COLO668 (cell line): ENCODE results near the gene OR6A2.
"Not testable (repeated sequence)": the region's sequence is repeated elsewhere in the genome, so short reads cannot be mapped to it uniquely, and the experiment has no call there.

Source experiments
- DNase-seq: peaks from one replicate; lab custom pipeline; 2025; ENCODE audit not compliant: unreplicated experiment; lab: John Stamatoyannopoulos, UW

OR6A2 gene

DNA sequence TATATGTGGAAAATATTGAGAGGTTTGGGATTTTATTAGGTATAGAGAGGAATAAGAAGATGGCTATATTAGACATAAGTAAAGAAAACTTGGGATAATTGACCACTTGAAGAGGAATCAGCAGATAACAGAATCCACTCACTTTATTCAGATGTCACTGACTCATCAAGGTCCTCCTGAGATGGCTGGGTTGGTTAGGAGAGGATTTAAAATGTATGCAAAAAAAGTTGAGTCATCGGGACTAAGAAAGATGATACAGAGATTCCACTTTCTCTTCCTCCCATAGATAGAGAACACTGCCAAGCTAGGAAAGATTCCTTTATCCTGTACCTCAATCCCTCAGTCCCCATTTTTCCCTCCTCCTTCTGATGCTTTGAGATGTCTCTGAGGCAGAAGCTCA lies at the start of gene OR6A2:
Gene OR6A2 (minus strand): TSS at position 288 of the 400 bp plus-strand sequence. CDS start 3,981 bp downstream, outside the sequence.
- DNase-seq = no peak

GRCh38 chr11:6845383-6845782 lies 45.9 kb upstream of the OR6A2 start, which contains the start of gene OR10A5:
TSS of gene OR10A5 (plus strand) at chr11:6845683. CDS start at chr11:6845683, 0 bp downstream.
- no peak for DNase-seq

GRCh38 chr11:6844356-6844755 lies 44.9 kb upstream of the OR6A2 start:
- no peak for DNase-seq

- no peak for DNase-seq
Measured at GRCh38 chr11:6843670-6844069, 44.2 kb upstream of the OR6A2 start.

GRCh38 chr11:6841694-6842093 lies 42.2 kb upstream of the OR6A2 start:
- no peak for DNase-seq

- no peak for DNase-seq
Measured at GRCh38 chr11:6834021-6834420, 34.5 kb upstream of the OR6A2 start.

DNA sequence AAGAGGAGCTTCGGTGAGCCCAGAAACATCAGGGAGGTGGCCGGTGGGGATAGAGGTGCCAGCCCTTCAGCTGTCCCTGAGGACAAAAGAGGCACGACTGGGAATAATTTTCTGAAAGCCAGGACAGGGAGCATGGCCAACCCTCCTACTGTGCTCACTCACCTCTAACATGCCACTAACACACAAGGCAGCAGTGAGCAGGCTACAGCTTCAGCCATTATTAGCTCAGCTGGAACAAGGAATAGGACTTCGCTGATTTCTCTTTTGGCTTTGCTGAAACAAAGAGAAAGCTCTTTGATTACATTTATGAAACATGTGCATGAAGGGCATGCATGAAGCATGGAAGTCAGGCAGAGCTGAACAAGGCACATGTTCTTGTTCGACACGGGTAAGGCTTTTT lies 33.9 kb upstream of the OR6A2 start:
- no peak for DNase-seq

GRCh38 chr11:6828103-6828502 lies 28.6 kb upstream of the OR6A2 start:
- DNase-seq = no peak

- no peak for DNase-seq
Measured at GRCh38 chr11:6825231-6825744, 25.8 kb upstream of the OR6A2 start.

GRCh38 chr11:6824136-6824823 lies 24.8 kb upstream of the OR6A2 start:
- DNase-seq = no peak

- DNase-seq = no peak
Measured at GRCh38 chr11:6818967-6819366, 19.5 kb upstream of the OR6A2 start.

GRCh38 chr11:6817694-6818093 lies 18.2 kb upstream of the OR6A2 start:
- DNase-seq = no peak

DNA sequence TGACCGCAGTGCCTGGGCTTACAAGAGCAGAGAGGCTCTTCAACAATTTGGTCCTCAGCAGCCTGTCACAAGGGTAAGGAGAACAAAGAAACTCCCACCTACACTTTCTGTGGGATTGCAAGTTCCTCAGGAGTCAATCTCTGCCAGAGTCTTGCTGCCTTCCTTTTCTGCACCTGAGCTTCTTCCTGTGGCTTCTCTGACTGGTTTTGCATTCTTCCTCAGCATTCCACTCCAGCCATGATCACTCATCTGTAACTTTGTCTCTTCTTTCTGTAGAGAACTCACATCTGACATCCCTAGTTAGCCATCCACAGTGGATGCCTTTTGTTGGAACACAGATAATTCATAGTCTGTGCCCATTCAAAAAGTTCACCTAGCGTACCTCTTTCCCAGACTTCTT lies 14.2 kb upstream of the OR6A2 start:
- no peak for DNase-seq

- peak; percentile 14 for DNase-seq
Measured at GRCh38 chr11:6812390-6813005, 13.0 kb upstream of the OR6A2 start.

- not testable (repeated sequence) for DNase-seq
Measured at GRCh38 chr11:6801075-6801474, 1.6 kb upstream of the OR6A2 start.

- DNase-seq = no peak
Measured at GRCh38 chr11:6794639-6795038, 4.8 kb downstream of the OR6A2 start.

GRCh38 chr11:6790546-6790945 lies 8.9 kb downstream of the OR6A2 start:
- no peak for DNase-seq

DNA sequence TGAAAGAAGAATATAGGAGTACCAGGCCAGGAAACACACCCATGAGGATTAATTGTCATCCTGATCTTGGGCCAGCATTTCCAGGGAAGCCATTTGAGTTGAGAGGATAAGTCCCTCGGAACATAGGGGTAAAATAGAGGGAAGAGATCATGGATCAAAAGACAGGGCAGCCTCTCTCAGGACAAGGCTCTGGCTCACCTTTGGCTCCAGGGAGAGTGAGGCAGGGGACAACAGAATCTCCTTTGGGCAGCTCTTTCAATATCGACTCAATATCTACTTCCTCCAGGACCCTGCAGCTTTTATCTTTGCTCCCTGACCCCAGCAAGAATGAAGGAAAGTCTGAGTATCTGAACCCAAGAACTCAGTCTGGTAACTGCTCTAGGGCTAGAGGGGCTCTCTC lies 16.8 kb downstream of the OR6A2 start, which contains the start of gene OR2AG1:
Gene OR2AG1 (plus strand): TSS at position 301 of the 400 bp plus-strand sequence. CDS start 2,018 bp downstream, outside the sequence.
- DNase-seq = no peak

DNA sequence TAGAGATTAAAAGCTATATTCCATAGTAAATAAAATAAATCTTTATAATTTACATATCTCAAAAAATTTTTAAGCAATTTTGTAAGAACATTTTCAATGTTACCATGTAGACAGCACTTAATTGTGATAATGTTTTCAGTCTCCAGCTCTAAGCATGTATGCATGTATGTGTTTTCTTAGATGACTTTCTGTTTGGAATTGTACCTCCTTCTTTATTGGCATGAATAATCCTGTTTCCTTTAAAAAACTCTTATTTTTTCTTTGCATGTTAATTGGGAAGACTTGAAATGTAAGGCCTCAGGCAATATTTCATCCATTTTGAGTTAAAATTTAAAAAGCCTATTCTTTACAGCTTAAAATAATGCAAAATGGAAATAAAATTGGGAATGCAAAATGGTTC lies 18.7 kb downstream of the OR6A2 start:
- DNase-seq = no peak

DNA sequence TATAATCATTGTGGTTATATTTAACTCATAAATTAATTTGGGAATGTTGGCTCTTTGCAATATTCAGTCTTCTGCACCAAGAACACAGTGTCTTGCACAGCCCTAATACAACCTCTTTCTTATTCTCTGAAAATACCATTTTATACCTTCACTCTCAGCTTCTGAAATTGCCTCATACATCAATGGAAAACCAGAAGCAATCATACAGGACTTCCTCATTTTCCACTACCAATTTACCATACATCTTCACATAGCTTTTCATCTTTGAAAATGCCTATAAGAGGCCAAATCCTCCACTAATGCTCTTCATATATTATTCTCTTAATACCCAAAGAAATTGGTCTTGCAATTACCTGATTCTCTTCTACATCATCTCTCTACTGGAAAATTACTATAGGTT lies 21.0 kb downstream of the OR6A2 start:
- no peak for DNase-seq

DNA sequence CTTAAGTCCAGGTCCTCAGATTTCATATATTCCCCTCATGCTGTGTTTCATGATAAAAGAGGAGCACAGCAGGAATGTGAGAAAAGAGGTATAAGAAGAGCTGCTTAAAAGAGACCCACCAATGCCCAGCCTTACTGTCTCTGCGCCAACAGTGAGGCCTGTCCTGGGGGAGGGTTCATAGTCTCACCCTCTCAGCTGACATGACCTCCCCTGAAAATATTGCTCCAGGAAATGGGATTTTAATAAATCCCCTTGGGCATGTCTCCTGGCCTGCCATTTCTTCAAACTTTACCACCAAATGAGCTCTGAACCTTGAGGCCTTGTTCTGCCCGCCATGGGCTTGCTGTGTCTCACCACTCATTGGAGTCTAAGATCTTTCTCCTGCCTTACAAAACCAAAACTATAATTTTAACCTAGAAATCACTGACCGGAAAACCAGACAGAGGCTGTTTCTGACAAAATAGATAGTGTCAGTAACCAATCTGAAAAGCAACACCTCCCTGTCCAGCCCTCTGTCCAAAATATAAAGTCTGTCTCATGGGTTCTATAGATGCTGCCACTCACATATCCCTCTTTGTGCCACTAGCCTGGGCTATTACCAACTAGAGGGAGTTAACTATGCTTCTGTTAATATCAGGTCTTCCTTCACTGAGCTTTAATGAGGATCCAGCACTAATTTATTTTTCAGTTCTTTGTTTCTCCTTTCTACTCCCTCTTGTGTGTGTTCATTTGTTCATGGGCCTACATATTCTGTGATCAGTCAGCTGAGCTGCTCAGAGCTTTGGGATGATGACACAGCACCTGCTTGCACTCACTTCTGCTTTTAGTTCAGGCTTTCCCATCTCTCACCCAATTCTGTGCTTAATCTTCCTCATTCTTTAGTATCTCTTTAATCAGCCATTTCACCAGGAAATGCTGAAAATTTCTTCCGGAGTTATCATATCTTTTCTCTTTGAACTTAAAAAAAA lies 27.3 kb downstream of the OR6A2 start, which contains the start of gene OR2AG2:
Gene OR2AG2 (minus strand): TSS at position 51 of the 968 bp plus-strand sequence. CDS start 3,019 bp downstream, outside the sequence.
- DNase-seq = no peak
